GM13977 (cell line): ENCODE results near the gene SYT17.

Experiments used
- DNase-seq: peaks from one replicate; pipeline ENCODE4 v3.0.0; 2012; ENCODE audit warnings: low spot score
- in situ Hi-C: fragments of 300-500 bp; cut with MboI; formaldehyde crosslinking; loops from one replicate; pipeline ENCODE4 v1.12.0; 2022; ENCODE audit warnings: low sequenced_read_pairs, low pct_unique_long_range_greater_than_20kb, mixed read lengths, inconsistent platforms; ENCODE audit not compliant: unreplicated experiment
- TF ChIP-seq, protein P1 (sequence below): IDR thresholded peaks from 2 replicates; pipeline ENCODE4 v1.5.1; 2012; ENCODE audit warnings: mild to moderate bottlenecking, control low read depth; ENCODE audit not compliant: insufficient read depth; ENCODE audit errors: extremely low read depth, missing control alignments

SYT17 gene

DNA sequence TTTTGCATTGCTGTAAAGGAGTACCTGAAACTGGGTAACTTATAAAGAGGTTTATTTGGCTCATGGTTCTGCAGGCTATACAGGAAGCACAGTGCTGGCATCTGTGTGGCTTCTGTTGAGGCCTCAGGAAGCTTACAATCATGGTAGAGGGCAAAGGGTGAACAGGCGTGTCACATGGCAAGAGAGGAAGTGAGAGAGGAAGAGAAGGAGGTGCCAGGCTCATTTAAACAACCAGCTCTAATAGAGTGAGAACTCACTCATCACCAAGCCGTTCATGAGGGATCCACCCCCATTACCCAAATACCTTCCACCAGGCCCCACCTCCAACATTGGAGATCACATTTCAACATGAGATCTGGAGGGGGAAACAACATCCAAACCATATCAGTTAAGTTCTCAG lies 101.1 kb downstream of the SYT17 start:
- TF ChIP-seq, protein P1, sequence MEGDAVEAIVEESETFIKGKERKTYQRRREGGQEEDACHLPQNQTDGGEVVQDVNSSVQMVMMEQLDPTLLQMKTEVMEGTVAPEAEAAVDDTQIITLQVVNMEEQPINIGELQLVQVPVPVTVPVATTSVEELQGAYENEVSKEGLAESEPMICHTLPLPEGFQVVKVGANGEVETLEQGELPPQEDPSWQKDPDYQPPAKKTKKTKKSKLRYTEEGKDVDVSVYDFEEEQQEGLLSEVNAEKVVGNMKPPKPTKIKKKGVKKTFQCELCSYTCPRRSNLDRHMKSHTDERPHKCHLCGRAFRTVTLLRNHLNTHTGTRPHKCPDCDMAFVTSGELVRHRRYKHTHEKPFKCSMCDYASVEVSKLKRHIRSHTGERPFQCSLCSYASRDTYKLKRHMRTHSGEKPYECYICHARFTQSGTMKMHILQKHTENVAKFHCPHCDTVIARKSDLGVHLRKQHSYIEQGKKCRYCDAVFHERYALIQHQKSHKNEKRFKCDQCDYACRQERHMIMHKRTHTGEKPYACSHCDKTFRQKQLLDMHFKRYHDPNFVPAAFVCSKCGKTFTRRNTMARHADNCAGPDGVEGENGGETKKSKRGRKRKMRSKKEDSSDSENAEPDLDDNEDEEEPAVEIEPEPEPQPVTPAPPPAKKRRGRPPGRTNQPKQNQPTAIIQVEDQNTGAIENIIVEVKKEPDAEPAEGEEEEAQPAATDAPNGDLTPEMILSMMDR: no peak
- no peak for DNase-seq
- in situ Hi-C loops: no loop called here

- no peak for DNase-seq
- TF ChIP-seq, protein P1: no peak
- in situ Hi-C loops: no loop called here
Observed at GRCh38 chr16:19274165-19274797, 106.2 kb downstream of the SYT17 start.

GRCh38 chr16:19278403-19278802 lies 110.4 kb downstream of the SYT17 start:
- TF ChIP-seq, protein P1: no peak
- no peak for DNase-seq
- in situ Hi-C loops: no loop called here

- in situ Hi-C loops: no loop called here
- DNase-seq: no peak
- TF ChIP-seq, protein P1: no peak
Observed at GRCh38 chr16:19281246-19281645, 113.2 kb downstream of the SYT17 start.

DNA sequence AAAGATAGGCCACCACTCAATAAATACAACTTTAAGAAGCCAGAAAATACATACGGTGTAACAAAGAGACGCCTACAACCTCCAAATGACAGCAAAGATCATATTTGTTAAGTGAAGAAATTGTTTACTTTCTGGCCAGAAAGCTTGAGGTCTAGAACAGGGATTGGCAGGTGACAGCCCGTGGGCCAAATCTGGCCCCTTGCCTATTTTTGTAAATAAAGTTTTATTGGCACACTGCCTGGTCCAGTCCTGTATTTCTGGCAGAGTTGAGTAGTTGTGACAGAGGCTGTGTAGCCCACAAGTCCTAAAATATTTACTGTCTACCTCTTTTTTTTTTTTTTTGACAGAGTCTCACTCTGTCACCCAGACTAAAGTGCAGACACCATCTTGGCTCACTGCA lies 114.1 kb downstream of the SYT17 start:
- DNase-seq: no peak
- in situ Hi-C loops: no loop called here

GRCh38 chr16:19283637-19284036 lies 115.6 kb downstream of the SYT17 start:
- DNase-seq: no peak
- in situ Hi-C loops: no loop called here
- TF ChIP-seq, protein P1: no peak

More for the DNA sequence above, 114.1 kb downstream of the SYT17 start:
- TF ChIP-seq, protein P1: no peak
